ENCODE data around the gene LMLN.

The LMLN gene

GRCh38 chr3:198064420-198064819 lies 104.4 kb downstream of the LMLN start:
- TF ChIP-seq SNAI2 (CRISPR knock-in tag; IDR thresholded peaks at IDR 0.05) (no peak), ARNTL (CRISPR knock-in tag; IDR thresholded peaks at IDR 0.05; ENCODE audit: borderline replicate concordance, low read depth) (no peak), PATZ1 (CRISPR knock-in tag; IDR thresholded peaks at IDR 0.05; ENCODE audit: borderline replicate concordance) (no peak), ZNF70 (CRISPR knock-in tag; IDR thresholded peaks at IDR 0.05) (no peak), CSRNP3 (CRISPR knock-in tag; IDR thresholded peaks at IDR 0.05) (no peak), GLIS3 (CRISPR knock-in tag; IDR thresholded peaks at IDR 0.05) (no peak), CREB5 (CRISPR knock-in tag; IDR thresholded peaks at IDR 0.05; ENCODE audit: low read depth) (no peak), TOX (CRISPR knock-in tag; IDR thresholded peaks at IDR 0.05; ENCODE audit: borderline replicate concordance) (no peak), ZC3H10 (CRISPR knock-in tag; IDR thresholded peaks at IDR 0.05) (no peak), ZFP3 (CRISPR knock-in tag; IDR thresholded peaks at IDR 0.05) (no peak), ZFP30 (CRISPR knock-in tag; IDR thresholded peaks at IDR 0.05) (no peak), BACH2 (CRISPR knock-in tag; IDR thresholded peaks at IDR 0.05; ENCODE audit: borderline replicate concordance) (no peak), ISL1 (CRISPR knock-in tag; IDR thresholded peaks at IDR 0.05) (no peak), CSDC2 (CRISPR knock-in tag; IDR thresholded peaks at IDR 0.05) (no peak), PPARA (CRISPR knock-in tag; IDR thresholded peaks at IDR 0.05; ENCODE audit: borderline replicate concordance) (no peak), ZNF565 (CRISPR knock-in tag; conservative IDR thresholded peaks at IDR 0.05; ENCODE audit: low read depth) (no peak)
- no peak for ATAC-seq

- no peak for TF ChIP-seq POU6F1 (CRISPR knock-in tag; IDR thresholded peaks at IDR 0.05; ENCODE audit: borderline replicate concordance, low read depth)
- TF ChIP-seq ARNTL (CRISPR knock-in tag; IDR thresholded peaks at IDR 0.05; ENCODE audit: borderline replicate concordance, low read depth): no peak
- no peak for TF ChIP-seq TCF4 (CRISPR knock-in tag; IDR thresholded peaks at IDR 0.05; ENCODE audit: borderline replicate concordance)
- no peak for TF ChIP-seq CREB5 (CRISPR knock-in tag; IDR thresholded peaks at IDR 0.05; ENCODE audit: low read depth)
- TF ChIP-seq TSHZ2 (CRISPR knock-in tag; IDR thresholded peaks at IDR 0.05): no peak
- TF ChIP-seq BACH2 (CRISPR knock-in tag; IDR thresholded peaks at IDR 0.05; ENCODE audit: borderline replicate concordance): no peak
- TF ChIP-seq ZFP30 (CRISPR knock-in tag; IDR thresholded peaks at IDR 0.05): no peak
- TF ChIP-seq ZC3H10 (CRISPR knock-in tag; IDR thresholded peaks at IDR 0.05): no peak
- TF ChIP-seq CSRNP3 (CRISPR knock-in tag; IDR thresholded peaks at IDR 0.05): no peak
- TF ChIP-seq PPARA (CRISPR knock-in tag; IDR thresholded peaks at IDR 0.05; ENCODE audit: borderline replicate concordance): no peak
- no peak for TF ChIP-seq OSR1 (CRISPR knock-in tag; IDR thresholded peaks at IDR 0.05)
- no peak for TF ChIP-seq RARB (CRISPR knock-in tag; IDR thresholded peaks at IDR 0.05)
- no peak for TF ChIP-seq GLIS3 (CRISPR knock-in tag; IDR thresholded peaks at IDR 0.05)
- ATAC-seq: no peak
These were observed 105.9 kb downstream of the LMLN start for GRCh38 chr3:198065897-198066296.
